ENCODE results near the gene TBC1D19.
"Not testable (repeated sequence)": the region's sequence is repeated elsewhere in the genome, so short reads cannot be mapped to it uniquely, and the experiment has no call there.

TBC1D19 gene

DNA sequence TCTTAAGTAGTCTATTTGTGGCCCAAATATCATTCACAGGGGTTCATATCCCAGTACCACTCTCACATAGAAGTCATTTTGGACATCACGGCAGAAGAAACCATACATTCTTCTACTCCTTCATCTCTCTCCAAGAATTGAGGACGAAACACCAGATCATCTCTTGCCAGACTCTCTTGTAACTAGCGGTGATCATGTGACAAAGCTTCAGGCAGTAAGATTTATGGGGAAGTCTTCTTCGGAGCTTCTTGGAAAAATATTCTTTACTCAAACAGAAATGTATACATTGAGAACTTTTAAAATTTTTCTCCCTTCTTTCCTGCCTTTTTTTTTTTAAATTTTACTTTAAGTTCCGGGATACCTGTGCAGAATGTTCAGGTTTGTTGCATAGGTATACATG lies 4.7 kb upstream of the TBC1D19 start:
- DNase-seq (ENCODE audit: low read depth in 1 of 2, low spot score in 1 of 2): no peak
- in situ Hi-C loops (cut with HindIII; ENCODE audit: low pct_unique_long_range_greater_than_20kb, low sequenced_read_pairs): no loop called here
- no peak for TF ChIP-seq JUND (IDR thresholded peaks at IDR 0.05; ENCODE audit: low read depth)

DNA sequence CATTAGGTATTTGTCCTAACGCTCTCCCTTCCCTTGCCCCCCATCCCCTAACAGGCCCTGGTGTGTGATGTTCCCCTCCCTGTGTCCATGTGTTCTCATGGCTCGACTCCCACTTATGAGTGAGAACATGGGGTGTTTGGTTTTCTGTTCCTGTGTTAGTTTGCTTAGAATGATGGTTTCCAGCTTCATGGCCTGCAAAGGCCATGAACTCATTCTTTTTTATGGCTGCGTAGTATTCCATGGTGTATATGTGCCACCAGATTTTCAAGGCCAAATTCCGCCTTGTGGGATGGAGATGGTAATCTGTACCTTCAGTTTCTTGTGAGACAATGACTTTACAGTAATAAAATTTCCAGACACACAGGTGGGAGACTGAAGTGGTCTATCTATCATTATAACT lies 2.5 kb upstream of the TBC1D19 start:
- DNase-seq (ENCODE audit: low read depth in 1 of 2, low spot score in 1 of 2); in situ Hi-C loops (cut with HindIII; ENCODE audit: low pct_unique_long_range_greater_than_20kb, low sequenced_read_pairs): not testable (repeated sequence)

DNA sequence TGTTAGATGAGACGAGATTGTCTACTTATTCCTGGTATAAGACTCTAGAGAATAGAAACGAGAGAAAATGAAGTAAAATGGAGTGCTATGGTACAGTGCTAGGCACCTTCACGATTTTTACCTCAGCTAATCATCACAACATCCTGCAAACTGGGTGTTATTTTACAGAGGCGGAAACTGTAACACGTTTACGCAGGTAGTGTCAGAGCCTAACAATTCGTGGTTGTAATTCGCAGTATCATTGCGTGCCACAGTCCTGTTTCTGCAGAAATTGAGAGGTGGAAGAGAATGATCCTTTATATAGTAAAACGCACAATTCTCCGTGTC lies 383 bp upstream of the TBC1D19 start:
- TF ChIP-seq JUND (IDR thresholded peaks at IDR 0.05; ENCODE audit: low read depth): no peak
- in situ Hi-C loops (cut with HindIII; ENCODE audit: low pct_unique_long_range_greater_than_20kb, low sequenced_read_pairs): no loop called here
- peak in 1 of 2 experiments; percentile 4 for DNase-seq (ENCODE audit: low read depth in 1 of 2, low spot score in 1 of 2)

DNA sequence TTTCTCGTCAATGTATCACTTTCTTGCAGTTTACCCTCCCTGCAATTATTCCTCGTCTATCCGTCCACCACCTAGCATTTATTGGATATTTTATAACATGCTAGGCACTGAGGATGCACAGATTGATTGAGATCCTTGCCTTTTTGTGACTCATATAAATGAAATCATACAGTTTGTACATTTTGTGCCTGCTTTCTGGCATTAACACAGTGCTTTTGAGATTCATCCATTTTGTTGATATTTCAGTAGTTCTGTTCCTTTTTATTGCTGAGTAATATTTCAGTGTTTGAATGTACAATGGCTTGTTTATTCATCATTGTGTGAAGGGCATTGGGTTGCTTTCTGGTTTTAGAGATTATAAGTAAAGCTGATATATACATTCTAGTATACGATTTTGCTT lies 841 bp downstream of the TBC1D19 start:
- TF ChIP-seq JUND (IDR thresholded peaks at IDR 0.05; ENCODE audit: low read depth): no peak
- in situ Hi-C loops (cut with HindIII; ENCODE audit: low pct_unique_long_range_greater_than_20kb, low sequenced_read_pairs): no loop called here
- no peak for DNase-seq (ENCODE audit: low read depth in 1 of 2, low spot score in 1 of 2)

DNA sequence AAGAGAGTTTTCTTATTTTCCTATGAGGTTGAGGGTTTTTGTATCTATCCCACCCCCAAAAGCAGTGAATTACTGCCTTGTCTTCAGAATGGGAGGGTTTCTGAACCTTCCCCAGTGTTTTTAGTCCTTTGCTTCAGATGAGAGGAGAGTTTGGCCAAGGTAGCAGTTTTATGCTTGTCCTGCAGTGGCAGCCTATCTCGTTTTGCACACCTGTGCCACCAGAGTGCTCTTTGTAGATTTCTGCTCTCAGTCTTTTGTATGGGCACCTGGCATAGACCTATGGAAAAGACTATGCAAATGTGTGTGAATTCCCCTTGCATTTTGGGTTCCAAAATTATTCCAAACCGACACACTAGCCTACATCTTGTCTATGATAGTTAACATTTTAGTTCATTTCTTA lies 5.8 kb downstream of the TBC1D19 start:
- in situ Hi-C loops (cut with HindIII; ENCODE audit: low pct_unique_long_range_greater_than_20kb, low sequenced_read_pairs): no loop called here
- DNase-seq (ENCODE audit: low read depth in 1 of 2, low spot score in 1 of 2): peak in 1 of 2 experiments; percentile 10
- no peak for TF ChIP-seq JUND (IDR thresholded peaks at IDR 0.05; ENCODE audit: low read depth)

DNA sequence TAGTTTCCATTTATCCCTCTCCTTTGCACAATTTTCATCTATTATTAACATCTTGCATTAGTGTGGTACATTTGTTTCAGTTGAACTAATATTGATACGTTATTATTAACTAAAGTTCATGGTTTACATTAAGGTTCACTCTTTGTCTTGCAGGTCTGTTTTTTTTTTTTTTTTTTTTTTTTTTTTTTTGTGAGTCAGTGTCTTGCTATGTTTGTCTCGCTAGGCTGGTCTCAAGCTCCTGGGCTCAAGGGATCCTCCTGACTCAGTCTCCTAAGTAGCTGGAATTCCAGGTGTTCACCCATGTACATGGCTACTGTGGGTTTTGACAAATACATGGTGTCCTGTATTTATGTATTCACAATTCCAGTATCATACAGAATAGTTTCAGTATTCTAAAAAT lies 6.8 kb downstream of the TBC1D19 start:
- in situ Hi-C loops (cut with HindIII; ENCODE audit: low pct_unique_long_range_greater_than_20kb, low sequenced_read_pairs): no loop called here
- TF ChIP-seq JUND (IDR thresholded peaks at IDR 0.05; ENCODE audit: low read depth): no peak
- no peak for DNase-seq (ENCODE audit: low read depth in 1 of 2, low spot score in 1 of 2)

DNA sequence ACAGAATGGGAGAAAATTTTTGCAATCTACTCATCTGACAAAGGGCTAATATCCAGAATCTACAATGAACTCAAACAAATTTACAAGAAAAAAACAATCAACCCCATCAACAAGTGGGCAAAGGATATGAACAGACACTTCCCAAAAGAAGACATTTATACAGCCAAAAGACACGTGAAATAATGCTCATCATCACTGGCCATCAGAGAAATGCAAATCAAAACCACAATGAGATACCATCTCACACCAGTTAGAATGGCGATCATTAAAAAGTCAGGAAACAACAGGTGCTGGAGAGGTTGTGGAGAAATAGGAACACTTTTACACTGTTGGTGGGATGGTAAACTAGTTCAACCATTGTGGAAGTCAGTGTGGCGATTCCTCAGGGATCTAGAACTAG lies 9.7 kb downstream of the TBC1D19 start:
- DNase-seq (ENCODE audit: low read depth in 1 of 2, low spot score in 1 of 2); in situ Hi-C loops (cut with HindIII; ENCODE audit: low pct_unique_long_range_greater_than_20kb, low sequenced_read_pairs): not testable (repeated sequence)

DNA sequence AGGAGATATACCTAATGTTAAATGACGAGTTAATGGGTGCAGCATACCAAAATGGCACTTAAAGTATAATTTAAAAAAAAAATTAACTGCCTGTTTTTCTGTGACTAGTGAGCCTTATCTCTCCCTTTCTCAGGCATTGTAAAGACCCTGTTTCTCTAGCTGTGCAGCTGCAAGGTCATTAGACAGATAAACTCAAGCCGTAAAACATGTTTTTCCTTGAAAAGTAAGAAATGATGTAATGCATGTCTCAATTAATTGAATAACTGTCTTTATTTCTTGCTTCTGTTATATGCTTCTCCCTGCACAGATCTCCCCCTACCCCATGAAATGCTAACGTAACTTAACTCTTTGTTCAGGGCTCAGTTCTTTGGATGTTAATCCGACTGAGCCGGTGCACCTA lies 10.5 kb downstream of the TBC1D19 start:
- in situ Hi-C loops (cut with HindIII; ENCODE audit: low pct_unique_long_range_greater_than_20kb, low sequenced_read_pairs): no loop called here
- no peak for TF ChIP-seq JUND (IDR thresholded peaks at IDR 0.05; ENCODE audit: low read depth)
- no peak for DNase-seq (ENCODE audit: low read depth in 1 of 2, low spot score in 1 of 2)

DNA sequence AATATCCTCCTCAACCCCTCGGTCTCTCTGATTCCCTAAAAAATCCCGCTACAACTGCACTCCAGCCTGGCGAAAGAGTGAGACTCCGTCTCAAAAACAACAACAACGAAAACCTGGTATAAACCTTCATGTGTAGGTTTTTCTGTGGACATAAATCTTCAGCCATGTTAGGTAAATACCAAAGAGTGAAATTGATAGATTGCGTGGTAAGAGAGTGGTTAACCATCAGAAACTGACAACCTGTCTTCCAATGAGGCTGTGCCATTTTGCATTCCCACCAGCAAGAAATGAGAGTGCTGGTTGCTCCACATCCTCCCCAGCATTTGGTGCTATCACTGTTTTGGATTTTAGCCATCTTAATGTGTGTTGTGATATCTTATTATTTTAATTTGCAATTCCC lies 10.9 kb downstream of the TBC1D19 start:
- no peak for TF ChIP-seq JUND (IDR thresholded peaks at IDR 0.05; ENCODE audit: low read depth)
- no peak for DNase-seq (ENCODE audit: low read depth in 1 of 2, low spot score in 1 of 2)
- in situ Hi-C loops (cut with HindIII; ENCODE audit: low pct_unique_long_range_greater_than_20kb, low sequenced_read_pairs): no loop called here

DNA sequence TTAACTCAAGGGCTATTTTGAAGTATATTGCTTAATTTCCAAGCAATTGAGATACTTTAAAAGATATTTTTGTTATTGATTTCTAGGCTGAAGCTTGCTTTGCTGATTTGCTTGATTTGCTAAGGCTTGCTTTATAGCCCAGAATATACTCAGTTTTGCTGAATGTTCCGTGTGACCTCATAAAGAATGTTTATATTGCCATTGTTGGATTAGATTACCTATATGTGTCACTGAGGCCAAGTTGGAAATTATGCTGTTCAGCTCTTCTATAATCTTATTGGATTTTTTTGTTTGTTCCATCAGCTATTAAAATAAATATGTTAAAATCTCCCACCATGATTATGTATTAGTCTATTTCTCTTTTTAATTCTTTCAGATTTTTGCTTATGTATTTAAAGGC lies 13.0 kb downstream of the TBC1D19 start:
- TF ChIP-seq JUND (IDR thresholded peaks at IDR 0.05; ENCODE audit: low read depth): no peak
- DNase-seq (ENCODE audit: low read depth in 1 of 2, low spot score in 1 of 2): no peak
- in situ Hi-C loops (cut with HindIII; ENCODE audit: low pct_unique_long_range_greater_than_20kb, low sequenced_read_pairs): no loop called here

DNA sequence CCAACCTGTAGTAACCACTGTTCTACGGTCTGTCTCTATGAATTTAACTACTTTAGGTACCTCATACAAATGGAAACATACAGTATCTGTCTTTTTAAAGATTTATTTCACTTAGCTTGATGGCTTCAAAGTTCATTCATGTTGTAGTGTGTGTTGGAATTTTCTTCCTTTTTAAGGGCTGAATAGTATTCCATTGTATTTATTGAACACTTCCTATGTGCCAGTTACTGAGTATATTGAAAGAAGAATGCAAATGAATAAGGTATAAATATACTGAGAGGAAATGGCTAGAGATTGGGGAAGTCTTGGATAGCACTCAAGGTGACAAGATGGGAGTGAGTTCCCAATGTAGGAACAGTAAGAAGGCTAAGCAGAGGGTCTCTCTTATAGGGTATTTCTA lies 17.3 kb downstream of the TBC1D19 start:
- no peak for TF ChIP-seq JUND (IDR thresholded peaks at IDR 0.05; ENCODE audit: low read depth)
- in situ Hi-C loops (cut with HindIII; ENCODE audit: low pct_unique_long_range_greater_than_20kb, low sequenced_read_pairs): no loop called here
- no peak for DNase-seq (ENCODE audit: low read depth in 1 of 2, low spot score in 1 of 2)

DNA sequence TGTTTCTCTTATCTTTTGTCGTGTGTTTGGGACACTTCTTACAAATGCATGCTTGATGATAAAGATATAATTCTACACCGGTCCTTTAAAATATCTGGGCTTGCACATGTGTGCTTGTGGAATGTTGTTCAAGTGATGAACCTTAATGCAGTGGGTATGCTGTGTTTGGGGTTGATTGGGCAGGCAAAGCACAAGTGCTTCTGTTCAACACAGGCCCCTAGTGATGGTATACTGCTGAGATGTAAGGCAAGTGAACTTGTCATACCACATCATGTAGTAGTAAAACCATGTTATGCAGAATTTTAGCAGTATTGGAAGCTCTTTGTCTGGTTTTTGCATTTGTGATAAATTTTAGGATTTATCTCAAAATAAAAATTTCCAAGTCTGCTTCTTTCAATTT lies 23.9 kb downstream of the TBC1D19 start:
- in situ Hi-C loops (cut with HindIII; ENCODE audit: low pct_unique_long_range_greater_than_20kb, low sequenced_read_pairs): no loop called here
- no peak for TF ChIP-seq JUND (IDR thresholded peaks at IDR 0.05; ENCODE audit: low read depth)
- no peak for DNase-seq (ENCODE audit: low read depth in 1 of 2, low spot score in 1 of 2)

DNA sequence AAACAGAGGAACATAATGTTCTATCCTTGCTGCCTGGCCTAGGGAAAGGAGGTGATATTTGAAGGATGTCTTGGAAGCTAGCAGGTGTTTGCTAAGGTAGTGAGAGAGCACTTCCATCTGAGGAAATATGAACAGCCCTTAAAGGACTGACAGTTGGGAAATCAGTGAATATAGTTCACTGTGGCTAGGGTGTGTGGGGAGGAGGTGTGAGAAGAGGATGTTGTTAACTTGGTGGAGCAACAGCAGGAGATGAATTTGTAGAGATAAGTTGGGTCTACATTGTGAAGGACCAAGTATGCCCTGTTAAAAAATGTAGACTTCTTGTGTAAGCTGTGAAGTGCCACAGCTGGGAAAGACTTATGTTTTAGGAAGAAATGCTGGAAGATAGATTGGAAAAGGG lies 25.5 kb downstream of the TBC1D19 start:
- no peak for TF ChIP-seq JUND (IDR thresholded peaks at IDR 0.05; ENCODE audit: low read depth)
- in situ Hi-C loops (cut with HindIII; ENCODE audit: low pct_unique_long_range_greater_than_20kb, low sequenced_read_pairs): no loop called here
- no peak for DNase-seq (ENCODE audit: low read depth in 1 of 2, low spot score in 1 of 2)

DNA sequence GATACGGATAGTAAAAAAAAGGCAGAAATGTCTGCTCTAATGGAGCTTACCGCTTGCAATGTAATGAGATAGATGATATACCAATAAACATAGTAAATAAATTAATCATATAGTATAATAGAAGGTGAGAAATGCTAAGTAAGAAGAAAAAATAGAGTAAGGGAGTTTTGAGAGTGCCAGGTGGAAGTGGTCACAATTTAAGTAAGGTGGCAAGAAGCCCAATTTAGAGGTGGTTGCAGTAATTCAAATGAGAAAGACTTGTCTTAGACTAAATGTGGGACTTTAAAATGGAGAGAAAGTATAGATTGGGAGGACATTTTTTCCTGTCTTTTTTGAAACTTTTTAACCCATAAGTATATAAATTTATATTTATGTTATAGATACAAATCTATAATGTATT lies 26.0 kb downstream of the TBC1D19 start:
- in situ Hi-C loops (cut with HindIII; ENCODE audit: low pct_unique_long_range_greater_than_20kb, low sequenced_read_pairs): no loop called here
- DNase-seq (ENCODE audit: low read depth in 1 of 2, low spot score in 1 of 2): no peak
- TF ChIP-seq JUND (IDR thresholded peaks at IDR 0.05; ENCODE audit: low read depth): no peak

DNA sequence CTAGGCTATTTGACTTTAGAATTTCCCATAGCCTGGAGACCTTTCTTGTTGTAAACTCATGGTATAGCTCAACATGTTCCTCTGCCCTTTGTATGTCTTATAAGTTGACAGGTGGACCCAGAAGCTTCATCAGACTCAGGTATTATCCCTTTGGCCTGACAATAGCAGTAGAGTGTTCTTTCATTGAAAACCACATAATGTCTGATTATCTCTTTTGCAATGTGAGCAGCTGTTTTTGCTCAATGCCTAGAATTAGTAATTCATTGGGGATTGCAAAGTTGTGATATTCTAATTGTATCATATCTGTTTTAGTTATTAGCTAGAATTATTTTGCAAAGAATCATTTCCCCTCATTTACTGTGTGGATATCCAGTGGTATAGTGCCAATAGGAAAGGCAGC lies 27.5 kb downstream of the TBC1D19 start:
- in situ Hi-C loops (cut with HindIII; ENCODE audit: low pct_unique_long_range_greater_than_20kb, low sequenced_read_pairs): no loop called here
- no peak for TF ChIP-seq JUND (IDR thresholded peaks at IDR 0.05; ENCODE audit: low read depth)
- DNase-seq (ENCODE audit: low read depth in 1 of 2, low spot score in 1 of 2): no peak

All from T47D (cell line).